Stimulated activated CD4-positive, alpha-beta T cell treated with anti-CD3 and anti-CD28 coated beads, Interleukin-2, amount 100 ng/mL, for 48 hours (primary cell): ENCODE data around the gene MARK1.

Experiments used
- DNase-seq, 2 donors: peaks; one replicate each; pipeline ENCODE4 v3.0.0-alpha.2; 2020

Gene MARK1

GRCh38 chr1:220692436-220693228 is 164.7 kb downstream of the MARK1 start:
- no peak for DNase-seq

- no peak for DNase-seq
Observed at GRCh38 chr1:220694866-220695382, 167.0 kb downstream of the MARK1 start.

- no peak for DNase-seq
Observed at GRCh38 chr1:220695426-220695825, 167.5 kb downstream of the MARK1 start.

- no peak for DNase-seq
Observed at GRCh38 chr1:220696226-220696862, 168.4 kb downstream of the MARK1 start.

- no peak for DNase-seq
Observed at GRCh38 chr1:220696863-220697231, 168.9 kb downstream of the MARK1 start.

- DNase-seq = no peak
Observed at GRCh38 chr1:220697326-220697725, 169.4 kb downstream of the MARK1 start.

GRCh38 chr1:220698607-220699016 is 170.7 kb downstream of the MARK1 start:
- DNase-seq = no peak

GRCh38 chr1:220699044-220699443 is 171.1 kb downstream of the MARK1 start:
- DNase-seq = no peak

GRCh38 chr1:220700556-220701179 is 172.7 kb downstream of the MARK1 start:
- no peak for DNase-seq

- DNase-seq = no peak
Observed at GRCh38 chr1:220701974-220702373, 174.0 kb downstream of the MARK1 start.

- no peak for DNase-seq
Observed at GRCh38 chr1:220702733-220703270, 174.9 kb downstream of the MARK1 start.

- DNase-seq = no peak
Observed at GRCh38 chr1:220703305-220703704, 175.4 kb downstream of the MARK1 start.

GRCh38 chr1:220705782-220706181 is 177.8 kb downstream of the MARK1 start:
- DNase-seq = no peak

GRCh38 chr1:220706480-220706879 is 178.5 kb downstream of the MARK1 start:
- no peak for DNase-seq

GRCh38 chr1:220707160-220707559 is 179.2 kb downstream of the MARK1 start:
- no peak for DNase-seq

- no peak for DNase-seq
Observed at GRCh38 chr1:220708244-220708643, 180.3 kb downstream of the MARK1 start.

GRCh38 chr1:220708936-220709801 is 181.2 kb downstream of the MARK1 start:
- no peak for DNase-seq

GRCh38 chr1:220710333-220710732 is 182.4 kb downstream of the MARK1 start:
- DNase-seq = no peak

GRCh38 chr1:220711056-220711809 is 183.3 kb downstream of the MARK1 start:
- DNase-seq = no peak
